Astrocyte (in vitro differentiated cells and primary cell): ENCODE data around the gene LRRC4C.

Experiments
- CTCF ChIP-seq: IDR thresholded peaks from 2 replicates; pipeline ENCODE4 v1.5.1; 2011; ENCODE audit warnings: low read depth, mild to moderate bottlenecking, inconsistent platforms, low read length, moderate library complexity; ENCODE audit not compliant: insufficient read depth
- EZH2 ChIP-seq: IDR thresholded peaks from 2 replicates; pipeline ENCODE4 v1.6.1; 2012; ENCODE audit warnings: mild to moderate bottlenecking, low read length, inconsistent platforms; ENCODE audit not compliant: insufficient read depth

GRCh38 chr11:41461057-41461681 is 1.7 kb upstream of the LRRC4C start:
- TF ChIP-seq CTCF (peak; percentile 66), EZH2 (no peak)
